ENCODE measurements around the gene ATP9A. TPM values are rescaled to one million over a fixed set of nuclear protein-coding genes. Genes with fewer than 3 reads are reported as not detected.

ATP9A gene
- polyA plus RNA-seq, 1 donor (not counting 4 experiments of a cell fraction or from before 2014, with no cell fraction given), result 5.8 TPM

GRCh38 chr20:51688600-51689244, 79.5 kb downstream of the ATP9A start:
- no peak overlapping the region for H2AFZ ChIP-seq (ENCODE audit: control insufficient read depth, low read length)
- no peak overlapping the region for H3K4me2 ChIP-seq (ENCODE audit: control insufficient read depth, extremely low read depth, insufficient read depth, low read depth, low read length)
- no peaks in the 10 kb centered on the region for H3K9me1 ChIP-seq (ENCODE audit: control insufficient read depth, extremely low read depth, insufficient read depth, low read length)
- H3K9ac ChIP-seq (ENCODE audit: control insufficient read depth, extremely low read depth, insufficient read depth, low read length), result no peak overlapping the region
- H3K9me3 ChIP-seq (ENCODE audit: control insufficient read depth, low read depth, low read length), result no peaks in the 10 kb centered on the region
- no peaks in the 10 kb centered on the region for H4K20me1 ChIP-seq (ENCODE audit: control insufficient read depth, extremely low read depth, insufficient read depth, low read length)
- H3K27ac ChIP-seq (ENCODE audit: control insufficient read depth, insufficient read depth, low read length), result no peak overlapping the region
- TF ChIP-seq CTCF (optimal IDR thresholded peaks at IDR 0.05 in 1 of 3, IDR thresholded peaks at IDR 0.05 in 1 of 3, conservative IDR thresholded peaks at IDR 0.05 in 1 of 3; ENCODE audit: extremely low read depth in 1 of 3, insufficient read depth in 2 of 3, low read length in 3 of 3) (no peak), EZH2 (IDR thresholded peaks at IDR 0.05; ENCODE audit: low read length) (no peak)
- FAIRE-seq, result no peak
- H3K79me2 ChIP-seq (ENCODE audit: control insufficient read depth, insufficient read depth, low read length), result no peaks in the 10 kb centered on the region
- no peaks in the 10 kb centered on the region for H3K36me3 ChIP-seq (ENCODE audit: control insufficient read depth in 2 of 2, extremely low read depth in 1 of 2, insufficient read depth in 2 of 2, low read length in 2 of 2)
- H3K4me3 ChIP-seq (ENCODE audit: control insufficient read depth in 2 of 3, extremely low read depth in 1 of 3, insufficient read depth in 2 of 3, low read depth in 1 of 3, low read length in 3 of 3), result no peak overlapping the region
- H3K27me3 ChIP-seq (ENCODE audit: control insufficient read depth, extremely low read depth, insufficient read depth, low read length), result no peaks in the 10 kb centered on the region
- dilution Hi-C loops (cut with MboI; ENCODE audit: extremely low pct_ligation_motif_present, low sequenced_read_pairs), result no loop called here
- no peak for DNase-seq (ENCODE audit: low read depth, low spot score)
- peaks cover 18% of the 10 kb centered on the region for H3K4me1 ChIP-seq (ENCODE audit: control insufficient read depth, extremely low read depth, insufficient read depth, low read length)

- dilution Hi-C loops (cut with MboI; ENCODE audit: extremely low pct_ligation_motif_present, low sequenced_read_pairs), result no loop called here
- Histone ChIP-seq H3K4me3 (ENCODE audit: control insufficient read depth in 2 of 3, extremely low read depth in 1 of 3, insufficient read depth in 2 of 3, low read depth in 1 of 3, low read length in 3 of 3) (peak overlapping the region in 1 of 3 experiments; percentile 42), H3K4me1 (ENCODE audit: control insufficient read depth, extremely low read depth, insufficient read depth, low read length) (peaks cover 18% of the 10 kb centered on the region), H3K27ac (ENCODE audit: control insufficient read depth, insufficient read depth, low read length) (peak overlapping the region; percentile 93), H3K79me2 (ENCODE audit: control insufficient read depth, insufficient read depth, low read length) (no peaks in the 10 kb centered on the region), H3K27me3 (ENCODE audit: control insufficient read depth, extremely low read depth, insufficient read depth, low read length) (no peaks in the 10 kb centered on the region), H3K36me3 (ENCODE audit: control insufficient read depth in 2 of 2, extremely low read depth in 1 of 2, insufficient read depth in 2 of 2, low read length in 2 of 2) (no peaks in the 10 kb centered on the region), H3K9ac (ENCODE audit: control insufficient read depth, extremely low read depth, insufficient read depth, low read length) (peak overlapping the region; percentile 72), H3K4me2 (ENCODE audit: control insufficient read depth, extremely low read depth, insufficient read depth, low read depth, low read length) (peak overlapping the region; percentile 66), H3K9me3 (ENCODE audit: control insufficient read depth, low read depth, low read length) (no peaks in the 10 kb centered on the region), H3K9me1 (ENCODE audit: control insufficient read depth, extremely low read depth, insufficient read depth, low read length) (no peaks in the 10 kb centered on the region), H2AFZ (ENCODE audit: control insufficient read depth, low read length) (no peak overlapping the region), H4K20me1 (ENCODE audit: control insufficient read depth, extremely low read depth, insufficient read depth, low read length) (no peaks in the 10 kb centered on the region)
- TF ChIP-seq EZH2 (IDR thresholded peaks at IDR 0.05; ENCODE audit: low read length) (no peak), CTCF (optimal IDR thresholded peaks at IDR 0.05 in 1 of 3, IDR thresholded peaks at IDR 0.05 in 1 of 3, conservative IDR thresholded peaks at IDR 0.05 in 1 of 3; ENCODE audit: extremely low read depth in 1 of 3, insufficient read depth in 2 of 3, low read length in 3 of 3) (no peak)
- DNase-seq (ENCODE audit: low read depth, low spot score), result no peak
- FAIRE-seq, result no peak
Measured at GRCh38 chr20:51687630-51688029, 80.6 kb downstream of the ATP9A start.
